ENCODE results near the gene STAT5A. TPM values are rescaled to one million over a fixed set of nuclear protein-coding genes. Genes with fewer than 3 reads are reported as not detected.
"Not testable (repeated sequence)": the region's sequence is repeated elsewhere in the genome, so short reads cannot be mapped to it uniquely, and the experiment has no call there.

Gene STAT5A
- total RNA-seq, 1 donor from 2014 or later: 140 TPM

- no peak for ATAC-seq (ENCODE audit: low read depth)
These were observed 1.4 kb downstream of the STAT5A start for GRCh38 chr17:42289611-42290181.

GRCh38 chr17:42290577-42290976 lies 2.3 kb downstream of the STAT5A start:
- Mint-ChIP-seq H3K27ac (peak overlapping the region; percentile 86), H3K9me3 (no peaks in the 10 kb centered on the region), H3K27me3 (no peaks in the 10 kb centered on the region), H3K36me3 (ENCODE audit: low read depth) (peaks cover 55% of the 10 kb centered on the region), H3K4me1 (peaks cover 50% of the 10 kb centered on the region), H3K4me3 (peak overlapping the region; percentile 94)
- intact Hi-C loops (cut with micrococcal nuclease): no loop called here
- TF ChIP-seq CTCF (IDR thresholded peaks at IDR 0.05): no peak
- DNase-seq: no peak
- ChIA-PET CTCF (no interaction called here), POLR2A (interaction anchor here (3.3 to 4.3 kb wide), 2 partner anchors 12 to 22 kb away, joined by 23 to 54 read pairs; no protein-coding TSS in a partner anchor)
- no peak for ATAC-seq (ENCODE audit: low read depth)

More at GRCh38 chr17:42289611-42290181, 1.4 kb downstream of the STAT5A start:
- DNase-seq: no peak
- Mint-ChIP-seq H3K9me3 (no peaks in the 10 kb centered on the region), H3K4me1 (peaks cover 51% of the 10 kb centered on the region), H3K36me3 (ENCODE audit: low read depth) (peaks cover 47% of the 10 kb centered on the region), H3K4me3 (peak overlapping the region; percentile 94), H3K27me3 (no peaks in the 10 kb centered on the region), H3K27ac (peak overlapping the region; percentile 86)
- intact Hi-C loops (cut with micrococcal nuclease): loop anchor here (2.0 to 10.0 kb wide), 5 partner anchors 67 to 322 kb away; partner anchors contain the start of genes CNP, DNAJC7 and KCNH4
- TF ChIP-seq CTCF (IDR thresholded peaks at IDR 0.05): no peak
- CTCF ChIA-PET: interaction anchor here (1.6 to 1.9 kb wide), 3 partner anchors 41 to 113 kb away, joined by 4 to 10 read pairs (median 5); no protein-coding TSS in a partner anchor
- POLR2A ChIA-PET: interaction anchor here (0.5 to 5.2 kb wide), 11 partner anchors 11 to 371 kb away, joined by 4 to 61 read pairs (median 19); partner anchors contain the start of genes ACLY, GHDC, HCRT and STAT3

GRCh38 chr17:42291129-42291528 lies 2.8 kb downstream of the STAT5A start:
- ChIA-PET POLR2A (no interaction called here), CTCF (interaction anchor here (1.2 kb wide), 1 partner anchor 69 kb away, joined by 4 read pairs; no protein-coding TSS in a partner anchor)
- intact Hi-C loops (cut with micrococcal nuclease): no loop called here
- no peak overlapping the region for H3K4me3 Mint-ChIP-seq
- peaks cover 61% of the 10 kb centered on the region for H3K36me3 Mint-ChIP-seq (ENCODE audit: low read depth)
- peak overlapping the region; percentile 50 for H3K27ac Mint-ChIP-seq
- ATAC-seq (ENCODE audit: low read depth) (no peak), DNase-seq (no peak)
- peaks cover 45% of the 10 kb centered on the region for H3K4me1 Mint-ChIP-seq
- TF ChIP-seq CTCF (IDR thresholded peaks at IDR 0.05): no peak
- H3K27me3 Mint-ChIP-seq: no peaks in the 10 kb centered on the region
- no peaks in the 10 kb centered on the region for H3K9me3 Mint-ChIP-seq

- ChIA-PET POLR2A (interaction anchor here (0.7 to 1.8 kb wide), 4 partner anchors 9 to 877 kb away, joined by 3 to 5 read pairs (median 4); no protein-coding TSS in a partner anchor), CTCF (no interaction called here)
- TF ChIP-seq CTCF (IDR thresholded peaks at IDR 0.05): no peak
- Mint-ChIP-seq H3K4me3 (no peak overlapping the region), H3K36me3 (ENCODE audit: low read depth) (peaks cover 80% of the 10 kb centered on the region), H3K9me3 (no peaks in the 10 kb centered on the region), H3K4me1 (peaks cover 20% of the 10 kb centered on the region), H3K27me3 (no peaks in the 10 kb centered on the region), H3K27ac (no peak overlapping the region)
- DNase-seq (no peak), ATAC-seq (ENCODE audit: low read depth) (no peak)
- intact Hi-C loops (cut with micrococcal nuclease): no loop called here
These were observed 6.4 kb downstream of the STAT5A start for GRCh38 chr17:42294469-42295398.

- Mint-ChIP-seq H3K4me1 (peaks cover 8% of the 10 kb centered on the region), H3K9me3 (no peaks in the 10 kb centered on the region), H3K4me3 (no peak overlapping the region), H3K27me3 (no peaks in the 10 kb centered on the region), H3K36me3 (ENCODE audit: low read depth) (peaks cover 75% of the 10 kb centered on the region), H3K27ac (no peak overlapping the region)
- ChIA-PET CTCF (no interaction called here), POLR2A (no interaction called here)
- intact Hi-C loops (cut with micrococcal nuclease): no loop called here
- ATAC-seq (ENCODE audit: low read depth) (no peak), DNase-seq (no peak)
- no peak for TF ChIP-seq CTCF (IDR thresholded peaks at IDR 0.05)
These were observed 7.7 kb downstream of the STAT5A start for GRCh38 chr17:42296012-42296411.

GRCh38 chr17:42297775-42298174 lies 9.5 kb downstream of the STAT5A start:
- H3K4me3 Mint-ChIP-seq; DNase-seq; intact Hi-C loops (cut with micrococcal nuclease); ATAC-seq (ENCODE audit: low read depth); H3K4me1 Mint-ChIP-seq; H3K9me3 Mint-ChIP-seq; H3K27ac Mint-ChIP-seq; POLR2A ChIA-PET; CTCF ChIA-PET; H3K27me3 Mint-ChIP-seq: not testable (repeated sequence)
- H3K36me3 Mint-ChIP-seq (ENCODE audit: low read depth): peaks cover 76% of the 10 kb centered on the region

- CTCF ChIA-PET; H3K9me3 Mint-ChIP-seq; DNase-seq; H3K4me3 Mint-ChIP-seq; H3K27me3 Mint-ChIP-seq; ATAC-seq (ENCODE audit: low read depth); intact Hi-C loops (cut with micrococcal nuclease); H3K27ac Mint-ChIP-seq; H3K4me1 Mint-ChIP-seq: not testable (repeated sequence)
- H3K36me3 Mint-ChIP-seq (ENCODE audit: low read depth): peaks cover 81% of the 10 kb centered on the region
- POLR2A ChIA-PET: interaction anchor here (1.0 kb wide), 1 partner anchor 12 kb away, joined by 3 read pairs; no protein-coding TSS in a partner anchor
These were observed 11.1 kb downstream of the STAT5A start for GRCh38 chr17:42299361-42299760.

Data from activated B cell treated with CpG ODN at 0.5 μM for 24 hours (primary cell).